CD4-positive, alpha-beta memory T cell (primary cell): ENCODE results near the gene SPDYC. TPM values are rescaled to one million over a fixed set of nuclear protein-coding genes. Genes with fewer than 3 reads are reported as not detected.

Experiments
- CTCF ChIA-PET: fragments of 350-600 bp; sonication (Branson Sonifier 250); formaldehyde crosslinking; loops from one replicate; lab custom pipeline; 2021; ENCODE audit warnings: inconsistent platforms; ENCODE audit not compliant: partially characterized antibody; lab: Charles Lee
- POLR2A ChIA-PET: fragments of 350-600 bp; sonication (Branson Sonifier 250); formaldehyde crosslinking; loops from one replicate; lab custom pipeline; 2021; ENCODE audit not compliant: partially characterized antibody; lab: Charles Lee
- DNase-seq, 5 donors: peaks; one replicate each; pipeline versions ENCODE4 v3.0.0 to v3.0.0-alpha.2; 2020 to 2022; ENCODE audit warnings: mixed read lengths in 1 of 5
- H3K27ac ChIP-seq: one replicate; pipeline ENCODE4 v1.7.0; 2013; ENCODE audit warnings: low read depth, low read length
- H3K27me3 ChIP-seq: 2 replicates; pipeline ENCODE4 v1.7.0; 2013; ENCODE audit warnings: mild to moderate bottlenecking, low read length, moderate library complexity; ENCODE audit not compliant: insufficient read depth
- H3K36me3 ChIP-seq: 2 replicates; pipeline ENCODE4 v1.7.0; 2013; ENCODE audit warnings: mild to moderate bottlenecking, low read length, moderate library complexity; ENCODE audit not compliant: insufficient read depth
- H3K4me1 ChIP-seq: 2 replicates; pipeline ENCODE4 v1.7.0; 2013; ENCODE audit warnings: mild to moderate bottlenecking, low read length, moderate library complexity; ENCODE audit not compliant: insufficient read depth
- H3K4me3 ChIP-seq, 2 donors: one replicate each; pipeline ENCODE4 v1.7.0; 2013; ENCODE audit warnings: low read length in 2 of 2, mild to moderate bottlenecking in 1 of 2
- H3K9me3 ChIP-seq, 2 donors: one replicate each; pipeline ENCODE4 v1.7.0; 2013; ENCODE audit warnings: low read length in 2 of 2, control low read depth in 1 of 2; ENCODE audit not compliant: control insufficient read depth in 1 of 2
- H3K27ac Mint-ChIP-seq, 7 donors: one replicate each; pipeline ENCODE4 v1.8.0; 2020 to 2021; ENCODE audit warnings: mixed read lengths in 7 of 7, mild to moderate bottlenecking in 6 of 7, inconsistent platforms in 3 of 7, moderate library complexity in 3 of 7
- H3K27me3 Mint-ChIP-seq, 2 donors: one replicate each; pipeline ENCODE4 v1.8.0; 2020 to 2021; ENCODE audit warnings: mixed read lengths in 2 of 2
- H3K36me3 Mint-ChIP-seq, 2 donors: one replicate each; pipeline ENCODE4 v1.8.0; 2020 to 2021; ENCODE audit warnings: mixed read lengths in 2 of 2, inconsistent platforms in 1 of 2, mild to moderate bottlenecking in 1 of 2
- H3K4me1 Mint-ChIP-seq, 4 donors: one replicate each; pipeline ENCODE4 v1.8.0; 2020 to 2021; ENCODE audit warnings: mixed read lengths in 4 of 4, mild to moderate bottlenecking in 1 of 4
- H3K4me3 Mint-ChIP-seq, 8 donors: one replicate each; pipeline ENCODE4 v1.8.0; 2020 to 2021; ENCODE audit warnings: mixed read lengths in 8 of 8, mild to moderate bottlenecking in 7 of 8, moderate library complexity in 6 of 8, inconsistent platforms in 3 of 8
- H3K9me3 Mint-ChIP-seq, 8 donors: one replicate each; pipeline ENCODE4 v1.8.0; 2020 to 2021; ENCODE audit warnings: mixed read lengths in 8 of 8, mild to moderate bottlenecking in 5 of 8, inconsistent platforms in 3 of 8, moderate library complexity in 1 of 8
- intact Hi-C: fragments of 100-400 bp; cut with micrococcal nuclease; formaldehyde crosslinking; loops from one replicate; pipeline ENCODE4 v1.15.1; 2023
- polyA plus RNA-seq, 2 donors: library from polyadenylated mRNA; unstranded; fragments of 300-500 nt; fragmentation: Illumina TruSeq; gene quantifications; one replicate each; pipeline ENCODE4 v1.2.3, GENCODE V29; 2021
- total RNA-seq, 2 experiments: library from RNA; stranded (reverse); gene quantifications; one replicate each; pipeline ENCODE4 v1.2.3, GENCODE V29; 2021

The SPDYC gene
- total and polyA plus RNA-seq, 4 experiments from 2014 or later: not detected

DNA sequence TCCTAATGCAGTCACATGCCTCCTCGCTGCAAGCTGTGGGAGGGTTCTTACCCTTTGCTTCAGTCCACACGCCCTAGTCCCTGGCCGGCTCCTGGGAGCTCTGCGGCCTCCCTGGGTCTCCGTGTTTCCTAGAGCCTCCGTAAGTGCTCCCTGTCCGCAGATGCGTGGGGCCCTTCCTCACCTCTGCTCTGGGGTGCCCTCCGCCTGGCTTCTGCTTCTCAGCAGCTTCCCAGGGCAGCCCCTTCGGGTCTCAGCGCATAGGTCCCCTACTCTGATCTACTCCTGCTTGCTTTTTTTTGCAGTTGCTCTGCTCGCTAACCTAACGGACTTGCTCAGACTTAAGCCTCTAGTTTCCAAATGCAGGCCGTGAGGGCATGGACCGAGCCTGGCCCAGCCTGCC is 34.1 kb downstream of the SPDYC start:
- Mint-ChIP-seq H3K36me3 (peaks cover 10 to 49% of the 10 kb centered on the region in 2 donors), H3K27me3 (no peaks in the 10 kb centered on the region), H3K4me3 (no peak overlapping the region), H3K9me3 (no peaks in the 10 kb centered on the region), H3K4me1 (peaks cover 0 to 6% (median 4%) of the 10 kb centered on the region in 4 donors), H3K27ac (peak overlapping the region in 1 of 7 donors; percentile 29)
- Histone ChIP-seq H3K36me3 (peaks cover 20% of the 10 kb centered on the region), H3K4me3 (no peak overlapping the region), H3K4me1 (no peaks in the 10 kb centered on the region), H3K9me3 (no peaks in the 10 kb centered on the region), H3K27ac (no peak overlapping the region), H3K27me3 (no peaks in the 10 kb centered on the region)
- ChIA-PET CTCF (interaction anchor here (0.8 to 5.2 kb wide), 5 partner anchors 8 to 336 kb away, joined by 3 to 46 read pairs (median 6); partner anchors contain the start of gene CDC42EP2), POLR2A (no interaction called here)
- intact Hi-C loops: loop anchor here (1.0 kb wide), 1 partner anchor 111 kb away; no protein-coding TSS in a partner anchor
- no peak for DNase-seq

GRCh38 chr11:65204646-65205601 is 34.9 kb downstream of the SPDYC start:
- H3K27me3 ChIP-seq: no peaks in the 10 kb centered on the region
- Mint-ChIP-seq H3K4me3 (no peak overlapping the region), H3K4me1 (peaks cover 0 to 6% (median 3%) of the 10 kb centered on the region in 4 donors), H3K36me3 (peaks cover 5 to 48% of the 10 kb centered on the region in 2 donors), H3K9me3 (no peaks in the 10 kb centered on the region), H3K27me3 (no peaks in the 10 kb centered on the region), H3K27ac (no peak overlapping the region)
- intact Hi-C loops: loop anchor here (1.0 kb wide), 1 partner anchor 110 kb away; no protein-coding TSS in a partner anchor
- DNase-seq: peak in 4 of 5 donors; percentile 36 to 54 (median 44)
- no peak overlapping the region for H3K4me3 ChIP-seq
- no peaks in the 10 kb centered on the region for H3K9me3 ChIP-seq
- ChIA-PET CTCF (interaction anchor here (0.9 to 5.2 kb wide), 8 partner anchors 9 to 306 kb away, joined by 3 to 46 read pairs (median 4); partner anchors contain the start of gene CDC42EP2), POLR2A (interaction anchor here (1.0 to 2.2 kb wide), 2 partner anchors 23 to 110 kb away, joined by 3 to 6 read pairs; partner anchors contain the start of genes CAPN1 and CDC42EP2)
- H3K4me1 ChIP-seq: no peaks in the 10 kb centered on the region
- H3K27ac ChIP-seq: no peak overlapping the region
- peaks cover 24% of the 10 kb centered on the region for H3K36me3 ChIP-seq

- H3K4me1 Mint-ChIP-seq: peaks cover 0 to 6% (median 3%) of the 10 kb centered on the region in 4 donors
- peaks cover 5 to 49% of the 10 kb centered on the region in 2 donors for H3K36me3 Mint-ChIP-seq
- Histone ChIP-seq H3K36me3 (peaks cover 31% of the 10 kb centered on the region), H3K27me3 (no peaks in the 10 kb centered on the region), H3K4me3 (no peak overlapping the region), H3K4me1 (no peaks in the 10 kb centered on the region), H3K9me3 (no peaks in the 10 kb centered on the region), H3K27ac (no peak overlapping the region)
- no peak overlapping the region for H3K4me3 Mint-ChIP-seq
- DNase-seq: no peak
- ChIA-PET POLR2A (interaction anchor here (0.7 to 2.2 kb wide), 3 partner anchors 24 to 131 kb away, joined by 3 to 6 read pairs (median 3); partner anchors contain the start of genes CAPN1 and CDC42EP2), CTCF (interaction anchor here (0.9 to 5.2 kb wide), 8 partner anchors 9 to 305 kb away, joined by 3 to 46 read pairs (median 4); partner anchors contain the start of gene CDC42EP2)
- no peaks in the 10 kb centered on the region for H3K27me3 Mint-ChIP-seq
- H3K27ac Mint-ChIP-seq: no peak overlapping the region
- intact Hi-C loops: no loop called here
- H3K9me3 Mint-ChIP-seq: no peaks in the 10 kb centered on the region
These were observed 35.6 kb downstream of the SPDYC start for GRCh38 chr11:65205602-65205967.

DNA sequence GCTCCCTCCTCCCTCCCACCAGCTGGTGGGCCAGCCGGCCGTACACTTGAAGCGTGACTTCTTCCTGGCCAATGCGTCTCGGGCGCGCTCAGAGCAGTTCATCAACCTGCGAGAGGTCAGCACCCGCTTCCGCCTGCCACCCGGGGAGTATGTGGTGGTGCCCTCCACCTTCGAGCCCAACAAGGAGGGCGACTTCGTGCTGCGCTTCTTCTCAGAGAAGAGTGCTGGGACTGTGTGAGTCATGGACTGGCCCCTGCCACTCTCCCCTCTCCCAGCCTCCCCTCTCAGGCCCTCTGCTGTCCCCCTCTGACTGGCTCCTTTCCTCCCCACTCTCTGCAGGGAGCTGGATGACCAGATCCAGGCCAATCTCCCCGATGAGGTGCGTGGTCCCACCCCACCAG is 36.4 kb downstream of the SPDYC start:
- no peak for DNase-seq
- Mint-ChIP-seq H3K4me1 (peaks cover 0 to 6% (median 3%) of the 10 kb centered on the region in 4 donors), H3K9me3 (no peaks in the 10 kb centered on the region), H3K27ac (no peak overlapping the region), H3K4me3 (no peak overlapping the region), H3K27me3 (no peaks in the 10 kb centered on the region), H3K36me3 (peaks cover 5 to 49% of the 10 kb centered on the region in 2 donors)
- CTCF ChIA-PET: interaction anchor here (1.4 to 5.2 kb wide), 2 partner anchors 109 to 304 kb away, joined by 4 to 46 read pairs; partner anchors contain the start of gene CDC42EP2
- no peak overlapping the region for H3K4me3 ChIP-seq
- H3K4me1 ChIP-seq: no peaks in the 10 kb centered on the region
- H3K27ac ChIP-seq: no peak overlapping the region
- H3K9me3 ChIP-seq: no peaks in the 10 kb centered on the region
- H3K36me3 ChIP-seq: peaks cover 38% of the 10 kb centered on the region
- H3K27me3 ChIP-seq: no peaks in the 10 kb centered on the region
- intact Hi-C loops: no loop called here
- POLR2A ChIA-PET: interaction anchor here (2.2 kb wide), 1 partner anchor 25 kb away, joined by 6 read pairs; the partner anchor contains the start of gene CAPN1

- peaks cover 5 to 49% of the 10 kb centered on the region in 2 donors for H3K36me3 Mint-ChIP-seq
- CTCF ChIA-PET: interaction anchor here (1.0 to 5.2 kb wide), 2 partner anchors 67 to 109 kb away, joined by 4 to 46 read pairs; partner anchors contain the start of gene CDC42EP2
These were observed 36.9 kb downstream of the SPDYC start for GRCh38 chr11:65206901-65207300.

DNA sequence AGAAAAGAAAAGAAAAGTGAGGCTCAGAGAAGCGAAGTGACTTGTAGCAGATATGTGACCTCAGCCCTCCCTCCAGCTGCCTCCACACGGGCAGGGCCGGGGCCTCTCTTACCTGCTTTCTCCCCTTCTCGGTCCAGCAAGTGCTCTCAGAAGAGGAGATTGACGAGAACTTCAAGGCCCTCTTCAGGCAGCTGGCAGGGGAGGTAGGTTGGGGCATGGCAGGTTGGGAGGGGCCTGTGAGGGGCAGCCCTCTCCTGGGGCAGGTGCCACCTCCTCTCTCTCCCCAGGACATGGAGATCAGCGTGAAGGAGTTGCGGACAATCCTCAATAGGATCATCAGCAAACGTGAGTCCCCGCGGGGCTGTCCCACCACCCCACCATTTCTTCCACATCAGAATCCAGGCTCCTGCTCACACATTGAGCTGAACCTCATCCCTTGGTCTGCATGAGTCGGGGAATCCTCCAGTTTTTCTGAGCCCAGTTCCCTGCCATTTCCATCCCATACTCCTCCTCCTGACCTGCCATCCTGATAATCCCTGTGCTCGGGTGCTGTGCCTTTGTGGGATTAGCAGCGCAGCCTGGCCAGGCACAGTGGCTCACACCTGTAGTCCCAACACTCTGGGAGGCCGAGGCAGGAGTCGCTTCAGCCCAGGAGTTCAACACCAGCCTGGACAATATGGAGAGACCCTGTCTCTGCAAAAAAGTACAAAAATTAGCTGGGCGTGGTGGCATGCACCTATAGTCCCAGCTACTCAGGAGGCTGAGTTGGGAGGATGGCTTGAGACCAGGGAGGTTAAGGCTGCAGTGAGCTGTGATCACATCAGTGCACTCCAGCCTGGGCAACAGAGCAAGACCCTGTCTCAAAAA is 38.1 kb downstream of the SPDYC start:
- Histone ChIP-seq H3K4me3 (no peak overlapping the region), H3K4me1 (peaks cover under 1% of the 10 kb centered on the region), H3K27ac (no peak overlapping the region), H3K27me3 (no peaks in the 10 kb centered on the region), H3K9me3 (no peaks in the 10 kb centered on the region), H3K36me3 (peaks cover 35% of the 10 kb centered on the region)
- Mint-ChIP-seq H3K4me3 (no peak overlapping the region), H3K27me3 (no peaks in the 10 kb centered on the region), H3K4me1 (peaks cover 3 to 8% (median 5%) of the 10 kb centered on the region in 4 donors), H3K27ac (peak overlapping the region in 1 of 7 donors; percentile 12), H3K9me3 (no peaks in the 10 kb centered on the region), H3K36me3 (peaks cover 5 to 49% of the 10 kb centered on the region in 2 donors)
- no peak for DNase-seq
- ChIA-PET POLR2A (no interaction called here), CTCF (interaction anchor here (1.0 kb wide), 1 partner anchor 66 kb away, joined by 4 read pairs; no protein-coding TSS in a partner anchor)
- intact Hi-C loops: no loop called here

More at GRCh38 chr11:65206901-65207300, 36.9 kb downstream of the SPDYC start:
- no peak for DNase-seq
- Histone ChIP-seq H3K4me3 (no peak overlapping the region), H3K9me3 (no peaks in the 10 kb centered on the region), H3K4me1 (no peaks in the 10 kb centered on the region), H3K27me3 (no peaks in the 10 kb centered on the region), H3K36me3 (peaks cover 39% of the 10 kb centered on the region), H3K27ac (no peak overlapping the region)
- H3K4me1 Mint-ChIP-seq: peaks cover 0 to 6% (median 3%) of the 10 kb centered on the region in 4 donors
- H3K27ac Mint-ChIP-seq: no peak overlapping the region
- POLR2A ChIA-PET: interaction anchor here (2.2 kb wide), 1 partner anchor 25 kb away, joined by 6 read pairs; the partner anchor contains the start of gene CAPN1
- no peaks in the 10 kb centered on the region for H3K9me3 Mint-ChIP-seq
- intact Hi-C loops: no loop called here
- no peaks in the 10 kb centered on the region for H3K27me3 Mint-ChIP-seq
- no peak overlapping the region for H3K4me3 Mint-ChIP-seq
